BJ (cell line): ENCODE results near the gene IGF2BP1. TPM values are rescaled to one million over a fixed set of nuclear protein-coding genes. Genes with fewer than 3 reads are reported as not detected.
A peak's percentile ranks its signal among the peaks of the same experiment; 100 is the strongest.
"Not testable (repeated sequence)": the region's sequence is repeated elsewhere in the genome, so short reads cannot be mapped to it uniquely, and the experiment has no call there.

ENCODE experiments used
- CTCF ChIA-PET: fragments of 350-600 bp; formaldehyde crosslinking; extraction: SDS; loops from one replicate; lab custom pipeline; 2021; ENCODE audit warnings: antibody characterized with exemption, inconsistent platforms; lab: Yijun Ruan, JAX
- POLR2A ChIA-PET: fragments of 300-600 bp; sonication (Branson Sonifier 250); formaldehyde crosslinking; extraction: SDS; loops from one replicate; lab custom pipeline; 2021; ENCODE audit warnings: antibody characterized with exemption; lab: Charles Lee
- DNase-seq: peaks from one replicate; pipeline ENCODE4 v3.0.0-alpha.2; 2011; ENCODE audit warnings: low read depth
- H3K27me3 ChIP-seq: 2 replicates; pipeline ENCODE4 v1.6.0; 2011; ENCODE audit warnings: low read length; ENCODE audit not compliant: control insufficient read depth, insufficient read depth
- H3K36me3 ChIP-seq: 2 replicates; pipeline ENCODE4 v1.5.1; 2011; ENCODE audit warnings: low read length; ENCODE audit not compliant: control insufficient read depth, insufficient read depth
- H3K4me3 ChIP-seq: 2 replicates; pipeline ENCODE4 v1.5.1; 2011; ENCODE audit warnings: low read depth, mild to moderate bottlenecking, control low read depth, low read length
- CTCF ChIP-seq: IDR thresholded peaks from 2 replicates; pipeline ENCODE4 v1.5.1; 2011; ENCODE audit warnings: low read depth, mild to moderate bottlenecking, control low read depth, inconsistent platforms, low read length, moderate library complexity; ENCODE audit not compliant: insufficient read depth
- polyA plus RNA-seq: library from polyadenylated mRNA; depleted of rRNA; stranded (reverse); fragments of >200 nt; gene quantifications from 2 replicates; pipeline ENCODE4 v1.2.3, GENCODE V29; 2011

IGF2BP1 gene
- polyA plus RNA-seq, 1 experiment, result 5.3 TPM

DNA sequence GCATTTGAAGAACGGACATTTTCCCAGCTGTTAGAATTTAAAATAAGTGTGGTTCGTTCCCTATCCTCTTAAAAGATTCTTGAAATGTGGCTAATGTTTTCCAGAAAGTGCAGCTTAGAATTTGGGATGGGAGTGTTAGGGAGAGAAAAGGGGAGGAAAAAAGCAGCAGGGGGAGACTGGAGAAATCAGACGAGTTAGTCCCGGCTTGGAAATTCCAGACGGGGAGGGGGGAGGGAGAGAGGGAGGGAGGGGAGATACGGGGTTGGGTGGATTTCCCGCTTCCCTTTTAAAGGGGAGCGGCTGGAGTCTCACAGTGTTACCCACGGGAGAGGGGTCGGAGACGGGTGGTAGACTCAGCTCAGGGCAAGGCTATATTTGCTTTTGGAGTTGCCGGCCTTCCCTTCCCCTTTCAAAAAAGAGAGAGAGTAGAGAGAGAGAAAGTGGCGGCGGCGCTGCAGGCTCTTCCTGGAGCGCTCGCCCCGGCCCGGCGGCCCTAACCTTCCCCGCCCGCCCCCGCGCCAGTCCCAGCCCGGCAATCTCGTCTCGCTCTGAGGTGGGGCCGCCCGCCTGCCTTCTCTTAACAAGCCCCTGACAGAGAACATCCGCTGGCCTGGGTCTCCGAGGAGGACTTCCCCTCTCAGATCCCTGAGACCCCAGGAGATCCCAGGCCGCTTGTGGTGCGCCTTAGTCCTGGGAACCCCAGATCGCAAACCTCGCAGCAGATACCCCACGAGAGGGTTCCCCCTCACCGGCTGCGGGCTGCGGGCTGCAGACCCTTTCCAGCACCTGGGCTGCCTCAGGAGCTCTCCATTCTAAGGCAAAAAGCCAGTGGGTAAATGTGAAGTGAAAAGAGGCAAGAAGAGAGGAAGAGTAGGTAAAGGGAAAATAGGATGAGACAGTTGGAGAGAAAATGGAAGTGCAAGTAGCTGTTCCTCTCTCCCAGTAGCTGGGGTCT lies 6.6 kb downstream of the IGF2BP1 start:
- Histone ChIP-seq H3K4me3 (peak overlapping the region; percentile 41), H3K27me3 (peaks cover 13% of the 10 kb centered on the region), H3K36me3 (no peaks in the 10 kb centered on the region)
- ChIA-PET POLR2A (interaction anchor here (0.7 kb wide), 1 partner anchor 16 kb away, joined by 3 read pairs; no protein-coding TSS in a partner anchor), CTCF (interaction anchor here (0.6 to 2.4 kb wide), 5 partner anchors 28 to 125 kb away, joined by 3 to 13 read pairs (median 3); no protein-coding TSS in a partner anchor)
- no peak for DNase-seq
- no peak for TF ChIP-seq CTCF

DNA sequence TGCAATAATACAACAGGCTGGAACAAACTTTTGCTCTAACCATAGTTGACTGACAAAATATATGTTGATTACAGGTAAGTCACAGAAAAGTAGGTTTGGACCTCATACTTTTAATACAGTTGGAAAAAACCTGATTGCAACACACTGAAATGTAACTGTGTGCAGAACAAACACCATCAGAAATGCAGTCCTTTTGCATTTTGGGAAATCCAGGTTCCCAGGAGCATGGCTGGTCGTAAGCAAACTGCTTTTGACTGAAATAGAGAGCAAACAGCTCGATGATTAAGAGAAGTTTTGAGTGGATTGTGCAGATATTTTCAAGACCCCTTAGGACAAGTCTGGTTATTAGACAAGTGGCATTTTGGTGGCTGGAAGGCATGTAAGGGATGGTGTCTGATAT lies 8.0 kb downstream of the IGF2BP1 start:
- Histone ChIP-seq H3K27me3 (peaks cover 10% of the 10 kb centered on the region), H3K4me3 (no peak overlapping the region), H3K36me3 (no peaks in the 10 kb centered on the region)
- DNase-seq, result no peak
- ChIA-PET POLR2A (interaction anchor here (0.7 kb wide), 1 partner anchor 11 kb away, joined by 5 read pairs; no protein-coding TSS in a partner anchor), CTCF (interaction anchor here (1.0 kb wide), 1 partner anchor 35 kb away, joined by 3 read pairs; no protein-coding TSS in a partner anchor)
- TF ChIP-seq CTCF, result no peak

DNA sequence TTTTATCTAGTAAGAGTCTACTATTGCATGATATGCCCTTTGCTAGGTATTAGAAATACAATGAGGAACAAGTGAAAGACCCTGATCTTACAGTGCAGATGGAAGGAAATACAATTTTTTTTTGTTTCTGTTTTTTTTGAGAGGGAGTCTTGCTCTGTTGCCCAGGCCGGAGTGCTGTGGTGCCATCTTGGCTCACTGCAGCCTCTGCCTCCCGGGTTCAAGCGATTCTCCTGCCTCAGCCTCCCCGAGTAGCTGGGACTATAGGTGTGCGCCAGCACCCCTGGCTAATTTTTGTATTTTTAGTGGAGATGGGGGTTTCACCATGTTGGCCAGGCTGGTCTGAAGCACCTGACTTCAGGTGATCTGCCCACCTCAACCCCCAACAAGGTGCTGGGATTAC lies 11.7 kb downstream of the IGF2BP1 start:
- CTCF ChIA-PET, result interaction anchor here (0.7 to 1.2 kb wide), 4 partner anchors 23 to 219 kb away, joined by 3 to 4 read pairs (median 3); no protein-coding TSS in a partner anchor
- H3K4me3 ChIP-seq, POLR2A ChIA-PET, DNase-seq, H3K36me3 ChIP-seq: not testable (repeated sequence)
- peaks cover 11% of the 10 kb centered on the region for H3K27me3 ChIP-seq

GRCh38 chr17:49012769-49013255 lies 15.6 kb downstream of the IGF2BP1 start:
- no peaks in the 10 kb centered on the region for H3K36me3 ChIP-seq
- POLR2A ChIA-PET, result no interaction called here
- CTCF ChIA-PET, result no interaction called here
- H3K27me3 ChIP-seq, result peaks cover 5% of the 10 kb centered on the region
- H3K4me3 ChIP-seq, result no peak overlapping the region
- no peak for TF ChIP-seq CTCF
- DNase-seq, result no peak

DNA sequence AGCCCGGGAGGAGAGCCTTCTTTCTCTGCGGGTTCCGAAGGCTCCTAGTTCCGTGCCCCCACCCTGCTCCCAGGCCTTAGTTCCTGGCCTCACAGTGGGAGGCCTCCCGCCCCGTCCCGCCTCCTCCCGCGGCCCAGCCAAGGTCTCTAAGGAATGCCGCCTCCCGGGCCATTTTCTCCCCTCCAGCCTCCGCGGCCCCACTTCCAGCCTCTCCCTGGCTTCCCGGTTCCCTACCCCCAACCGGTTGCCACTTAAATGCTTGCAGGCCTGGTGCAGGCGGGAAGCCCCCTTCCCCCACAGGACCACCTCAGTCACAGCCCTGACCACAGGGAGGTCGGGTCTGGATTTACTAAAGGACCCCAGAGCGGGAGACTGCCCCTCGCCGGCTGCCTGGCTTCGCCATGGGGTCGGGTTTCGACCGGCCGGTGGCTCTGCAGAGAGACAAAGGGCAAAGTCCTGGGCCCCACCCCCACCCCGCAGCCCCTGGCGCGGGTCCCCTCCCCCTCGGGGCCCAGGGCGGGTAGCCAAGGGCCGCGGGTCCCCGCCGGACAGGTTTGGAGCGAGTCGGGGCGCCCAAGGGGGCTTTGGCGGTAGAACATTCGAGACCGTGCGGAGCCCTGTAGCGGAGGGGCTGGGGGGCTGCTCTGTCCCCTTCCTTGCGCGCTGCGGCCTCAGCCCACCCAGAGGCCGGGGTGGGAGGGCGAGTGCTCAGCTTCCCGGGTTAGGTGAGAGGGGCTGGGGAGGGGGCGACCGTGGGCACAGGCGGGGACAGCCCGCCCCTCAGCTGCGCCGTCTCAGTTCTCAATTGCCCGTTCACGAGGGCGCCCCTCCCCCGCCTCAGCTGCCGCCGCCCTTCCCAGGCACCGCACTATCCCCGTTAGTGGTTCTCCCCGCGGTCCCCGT lies 16.4 kb downstream of the IGF2BP1 start:
- ChIA-PET CTCF (interaction anchor here (0.5 to 2.7 kb wide), 7 partner anchors 10 to 71 kb away, joined by 3 to 15 read pairs (median 5); partner anchors contain the start of gene SNF8), POLR2A (interaction anchor here (0.6 kb wide), 1 partner anchor 121 kb away, joined by 3 read pairs; the partner anchor contains the start of gene ATP5MC1)
- DNase-seq, result no peak
- Histone ChIP-seq H3K27me3 (peaks cover 5% of the 10 kb centered on the region), H3K36me3 (no peaks in the 10 kb centered on the region), H3K4me3 (peak overlapping the region; percentile 31)
- TF ChIP-seq CTCF, result no peak
